IMR-90 (cell line): ENCODE data around the gene GNAT3. TPM values are rescaled to one million over a fixed set of nuclear protein-coding genes. Genes with fewer than 3 reads are reported as not detected.

Source experiments
- ATAC-seq: fragments of 200-7000 bp; cut with Tn5 transposase; 2 replicates; pipeline ENCODE4 v1.9.1; 2020; ENCODE audit warnings: low read depth, mild to moderate bottlenecking, moderate library complexity
- BruUV-seq: library from RNA; stranded (reverse); fragments of 400-500 nt; replicated peaks from 2 replicates; lab custom pipeline; 2021; lab: Mats Ljungman, UMichigan
- CTCF ChIA-PET: fragments of 300-600 bp; formaldehyde crosslinking; extraction: SDS; loops from one replicate; lab custom pipeline; 2021; ENCODE audit warnings: antibody characterized with exemption; lab: Yijun Ruan, JAX
- POLR2A ChIA-PET: fragments of 300-600 bp; sonication (Branson Sonifier 250); formaldehyde crosslinking; loops from one replicate; lab custom pipeline; 2022; ENCODE audit warnings: antibody characterized with exemption; ENCODE audit not compliant: unreplicated experiment; lab: Charles Lee
- DNase-seq: peaks from one replicate; pipeline ENCODE4 v3.0.0; 2013
- H2AFZ ChIP-seq: replicated peaks from 2 replicates; pipeline ENCODE3; 2013; ENCODE audit warnings: low read length, mild to moderate bottlenecking; ENCODE audit not compliant: poor library complexity
- H2AK5ac ChIP-seq: 2 replicates; pipeline ENCODE4 v1.6.1; 2013; ENCODE audit warnings: low read depth, low read length, inconsistent platforms
- H2AK9ac ChIP-seq: replicated peaks from 2 replicates; pipeline ENCODE3; 2013; ENCODE audit warnings: mild to moderate bottlenecking, low read depth, low read length, moderate library complexity; ENCODE audit not compliant: poor library complexity
- H2BK120ac ChIP-seq: 2 replicates; pipeline ENCODE4 v1.6.1; 2013; ENCODE audit warnings: low read depth, low read length, inconsistent platforms
- H2BK15ac ChIP-seq: 3 replicates; pipeline ENCODE4 v1.6.1; 2013; ENCODE audit warnings: low read depth, low read length, inconsistent platforms
- H2BK20ac ChIP-seq: 2 replicates; pipeline ENCODE4 v1.6.1; 2013; ENCODE audit warnings: low read depth, mild to moderate bottlenecking, inconsistent platforms, low read length, moderate library complexity
- H2BK5ac ChIP-seq: 2 replicates; pipeline ENCODE4 v1.6.1; 2013; ENCODE audit warnings: mild to moderate bottlenecking, low read depth, low read length, inconsistent platforms; ENCODE audit not compliant: poor library complexity, severe bottlenecking
- H3K14ac ChIP-seq: replicated peaks from 2 replicates; pipeline ENCODE4 v1.6.1; 2013; ENCODE audit warnings: low read depth, low read length, inconsistent platforms
- H3K18ac ChIP-seq: 2 replicates; pipeline ENCODE4 v1.6.1; 2013; ENCODE audit warnings: low read depth, low read length, control low read depth
- H3K23ac ChIP-seq: 2 replicates; pipeline ENCODE4 v1.6.1; 2013; ENCODE audit warnings: low read depth, low read length, inconsistent platforms
- H3K27ac ChIP-seq: 2 replicates; pipeline ENCODE4 v1.5.1; 2013; ENCODE audit warnings: mild to moderate bottlenecking, control low read depth, low read length; ENCODE audit not compliant: insufficient read depth
- H3K27me3 ChIP-seq: 2 replicates; pipeline ENCODE4 v1.6.1; 2013; ENCODE audit warnings: low read length; ENCODE audit not compliant: control insufficient read depth, insufficient read depth
- H3K36me3 ChIP-seq: 2 replicates; pipeline ENCODE4 v1.6.1; 2013; ENCODE audit warnings: low read length, mixed read lengths; ENCODE audit not compliant: control insufficient read depth, insufficient read depth
- H3K4ac ChIP-seq: 2 replicates; pipeline ENCODE4 v1.6.1; 2013; ENCODE audit warnings: low read depth, low read length, inconsistent platforms
- H3K4me1 ChIP-seq: 2 replicates; pipeline ENCODE4 v1.6.1; 2013; ENCODE audit warnings: low read length, mixed read lengths; ENCODE audit not compliant: control insufficient read depth, insufficient read depth
- H3K4me2 ChIP-seq: 2 replicates; pipeline ENCODE4 v1.6.1; 2013; ENCODE audit warnings: low read depth, mild to moderate bottlenecking, control low read depth, low read length, moderate library complexity
- H3K4me3 ChIP-seq: 2 replicates; pipeline ENCODE4 v1.5.1; 2013; ENCODE audit warnings: low read depth, mild to moderate bottlenecking, control low read depth, low read length, moderate library complexity; ENCODE audit not compliant: insufficient read depth
- H3K56ac ChIP-seq: 2 replicates; pipeline ENCODE4 v1.6.1; 2013; ENCODE audit warnings: low read length, inconsistent platforms; ENCODE audit not compliant: insufficient read depth; ENCODE audit errors: extremely low read depth
- H3K79me1 ChIP-seq, 2 experiments: 2 replicates each; pipeline ENCODE4 v1.6.1; 2013; ENCODE audit warnings: low read length in 2 of 2, inconsistent platforms in 1 of 2, low read depth in 1 of 2
- H3K9ac ChIP-seq: 2 replicates; pipeline ENCODE4 v1.6.1; 2013; ENCODE audit warnings: low read depth, low read length, control low read depth
- H3K9me1 ChIP-seq: 2 replicates; pipeline ENCODE4 v1.6.1; 2013; ENCODE audit warnings: low read length, inconsistent platforms; ENCODE audit not compliant: insufficient read depth
- H3K9me3 ChIP-seq: 2 replicates; pipeline ENCODE4 v1.6.1; 2013; ENCODE audit warnings: low read length; ENCODE audit not compliant: control insufficient read depth, insufficient read depth
- H4K20me1 ChIP-seq: 2 replicates; pipeline ENCODE4 v1.6.1; 2013; ENCODE audit warnings: low read length, inconsistent platforms; ENCODE audit not compliant: insufficient read depth
- H4K5ac ChIP-seq: 2 replicates; pipeline ENCODE4 v1.6.1; 2013; ENCODE audit warnings: mild to moderate bottlenecking, low read depth, low read length, control low read depth
- H4K8ac ChIP-seq, 2 experiments: 2 replicates each; pipeline ENCODE4 v1.6.1; 2013; ENCODE audit warnings: low read depth in 2 of 2, low read length in 2 of 2, control low read depth in 1 of 2, inconsistent platforms in 1 of 2
- H4K91ac ChIP-seq: 2 replicates; pipeline ENCODE4 v1.6.1; 2013; ENCODE audit warnings: low read depth, low read length, inconsistent platforms; ENCODE audit not compliant: insufficient read depth
- BHLHE40 ChIP-seq: fragments of 150-350 bp; IDR thresholded peaks from 2 replicates; pipeline ENCODE4 v1.6.1; 2016; ENCODE audit warnings: mild to moderate bottlenecking, low read depth, low read length
- CEBPB ChIP-seq: IDR thresholded peaks from 2 replicates; pipeline ENCODE4 v1.6.1; 2012; ENCODE audit warnings: low read depth, low read length, improper control_type of control experiment
- CHD1 ChIP-seq: IDR thresholded peaks from 2 replicates; pipeline ENCODE4 v1.6.1; 2012; ENCODE audit warnings: low read depth, low read length, improper control_type of control experiment
- MXI1 ChIP-seq: IDR thresholded peaks from 2 replicates; pipeline ENCODE4 v1.6.1; 2012; ENCODE audit warnings: low read depth, mild to moderate bottlenecking, low read length, moderate library complexity, borderline replicate concordance
- WGBS, 2 experiments: methylation state at CpG; one replicate each; pipeline versions ENCODE4 v1.1.5 to v1.1.7; 2013; ENCODE audit warnings: missing lambda C conversion rate in 2 of 2; ENCODE audit not compliant: insufficient read length in 1 of 2; ENCODE audit errors: extremely low coverage in 2 of 2; 5-methylcytosine and 5-hydroxymethylcytosine counted together
- dilution Hi-C: fragments of 300-500 bp; cut with HindIII; formaldehyde crosslinking; loops from one replicate; pipeline ENCODE4 v1.14.3; 2018; ENCODE audit warnings: low sequenced_read_pairs; ENCODE audit not compliant: unreplicated experiment
- in situ Hi-C: fragments of 300-500 bp; cut with MboI; formaldehyde crosslinking; loops from 3 replicates; pipeline ENCODE4 v1.14.3; 2019; ENCODE audit warnings: low sequenced_read_pairs, inconsistent platforms, mixed read lengths
- intact Hi-C: fragments of 100-400 bp; cut with micrococcal nuclease; formaldehyde crosslinking; loops from 2 replicates; pipeline ENCODE4 v1.10.0; 2022
- polyA plus RNA-seq, 3 experiments: library from polyadenylated mRNA; depleted of rRNA; stranded (reverse); fragments of >200 nt; gene quantifications; 2 replicates each; pipeline ENCODE4 v1.2.3, GENCODE V29; 2012; ENCODE audit warnings: low replicate concordance in 1 of 3
- total RNA-seq: library from RNA; depleted of rRNA; stranded (reverse); fragments of >200 nt; gene quantifications from 2 replicates; pipeline ENCODE4 v1.2.3, GENCODE V29; 2012

Gene GNAT3
- total and polyA plus RNA-seq, 2 of the 4 experiments (the other 2 are of a cell fraction), result not detected

DNA sequence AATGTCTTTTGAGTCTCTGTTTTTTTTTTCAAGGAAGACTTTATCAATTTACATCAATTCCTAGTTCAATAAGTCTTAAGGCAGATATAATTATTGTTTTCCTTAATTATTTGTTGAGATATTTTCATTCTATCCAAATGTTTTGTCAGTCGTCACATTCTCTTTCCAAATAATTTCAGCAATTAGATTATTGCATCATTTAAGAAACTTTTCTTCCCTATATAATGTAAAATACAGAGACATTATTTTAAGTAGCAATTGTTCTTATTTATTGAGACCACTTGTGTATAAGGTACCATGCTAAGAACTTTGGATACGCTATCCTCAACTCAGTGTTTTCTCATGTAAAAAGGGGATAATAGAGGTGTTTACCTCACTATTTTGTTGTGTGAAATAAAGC, 38.1 kb upstream of the GNAT3 start:
- no TSS peak for BruUV-seq
- Histone ChIP-seq H4K5ac (no peak overlapping the region), H3K9me1 (no peaks in the 10 kb centered on the region), H3K18ac (no peak overlapping the region), H3K9ac (no peak overlapping the region), H2BK5ac (no peak overlapping the region), H3K9me3 (no peaks in the 10 kb centered on the region; the same call in 1 of the 2 replicates), H4K91ac (no peak overlapping the region), H2BK20ac (no peak overlapping the region), H3K14ac (no peak overlapping the region), H2AK9ac (no peak overlapping the region), H3K36me3 (no peaks in the 10 kb centered on the region), H3K56ac (no peak overlapping the region), H2AFZ (no peak overlapping the region), H3K27ac (no peak overlapping the region), H2BK15ac (no peak overlapping the region), H4K8ac (no peak overlapping the region), H3K27me3 (no peaks in the 10 kb centered on the region), H4K20me1 (no peaks in the 10 kb centered on the region), H2AK5ac (no peak overlapping the region), H3K79me1 (no peaks in the 10 kb centered on the region), H3K4me3 (no peak overlapping the region), H3K4ac (no peak overlapping the region), H3K4me2 (no peak overlapping the region), H2BK120ac (no peak overlapping the region), H3K4me1 (no peaks in the 10 kb centered on the region), H3K23ac (no peak overlapping the region)
- ChIA-PET CTCF (no interaction called here), POLR2A (no interaction called here)
- no peak for TF ChIP-seq MXI1
- TF ChIP-seq CEBPB, result no peak
- no peak for TF ChIP-seq CHD1
- no peak for TF ChIP-seq BHLHE40
- ATAC-seq, result no peak
- no CpG with 5 or more reads among the region's 2 CpGs for WGBS, 2 experiments
- intact Hi-C loops (no loop called here), in situ Hi-C loops (no loop called here), dilution Hi-C loops (no loop called here)
- no peak for DNase-seq
